ENCODE results near the gene ANXA2.
"Not testable (repeated sequence)": the region's sequence is repeated elsewhere in the genome, so short reads cannot be mapped to it uniquely, and the experiment has no call there.

Gene ANXA2

DNA sequence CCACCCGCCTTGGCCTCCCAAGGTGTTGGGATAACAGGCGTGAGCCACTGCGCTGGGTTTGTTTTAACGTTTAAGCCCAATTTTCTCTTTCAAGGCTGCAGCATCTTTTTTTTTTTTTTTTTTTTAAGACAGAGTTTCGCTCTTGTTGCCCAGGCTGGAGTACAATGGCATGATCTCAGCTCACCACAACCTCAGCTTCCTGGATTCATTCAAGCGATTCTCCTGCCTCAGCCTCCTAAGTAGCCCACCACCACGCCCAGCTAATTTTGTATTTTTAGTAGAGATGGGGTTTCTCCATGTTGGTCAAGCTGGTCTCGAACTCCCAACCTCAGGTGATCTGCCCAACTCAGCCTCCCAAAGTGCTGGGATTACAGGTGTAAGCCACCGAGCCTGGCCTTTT lies 12.6 kb upstream of the ANXA2 start:
- DNase-seq (ENCODE audit: low read depth, low spot score): not testable (repeated sequence)

DNA sequence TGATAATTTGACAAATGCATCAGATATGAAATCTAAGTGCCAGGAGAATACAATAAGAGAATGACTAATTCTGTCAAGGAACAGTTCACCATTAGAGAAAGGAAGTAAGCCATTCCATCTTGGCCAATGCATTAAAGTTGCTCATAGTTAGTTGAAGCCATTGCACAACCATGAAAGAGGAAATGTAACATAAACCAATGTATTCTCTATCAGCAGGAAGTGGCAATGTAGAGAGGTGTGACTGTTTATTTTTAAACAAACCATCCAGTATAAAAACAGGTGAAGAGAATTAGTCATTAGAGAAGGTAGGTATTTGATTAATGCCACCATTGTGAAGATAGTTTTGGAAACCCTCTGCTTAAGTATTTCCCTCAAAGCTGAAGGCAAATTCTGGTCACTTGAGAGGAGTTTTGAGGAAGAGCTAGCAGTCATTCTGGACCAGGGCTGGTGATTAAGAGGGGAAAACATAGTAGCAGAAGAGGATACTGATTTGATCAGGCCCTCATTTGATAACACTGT lies 10.7 kb upstream of the ANXA2 start:
- DNase-seq (ENCODE audit: low read depth, low spot score): no peak

DNA sequence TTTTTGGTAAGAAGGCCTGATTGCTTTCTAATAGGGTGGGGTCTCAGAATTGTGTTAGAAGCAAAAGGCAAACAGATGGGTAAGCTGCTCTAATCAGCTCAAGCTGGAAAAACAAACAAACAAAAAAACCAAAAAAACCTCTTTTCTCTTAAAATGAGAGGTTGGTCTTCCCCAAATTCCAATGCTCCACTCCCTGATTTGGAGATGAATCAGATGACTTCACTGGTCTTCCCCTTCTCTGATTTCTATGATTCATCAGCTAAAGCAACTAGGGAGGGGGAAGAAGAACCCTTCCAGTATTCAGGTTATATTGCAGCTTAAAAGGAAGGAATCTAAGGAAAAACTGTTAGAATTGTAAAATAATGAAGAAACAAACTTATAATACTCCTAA lies 9.6 kb upstream of the ANXA2 start:
- no peak for DNase-seq (ENCODE audit: low read depth, low spot score)

DNA sequence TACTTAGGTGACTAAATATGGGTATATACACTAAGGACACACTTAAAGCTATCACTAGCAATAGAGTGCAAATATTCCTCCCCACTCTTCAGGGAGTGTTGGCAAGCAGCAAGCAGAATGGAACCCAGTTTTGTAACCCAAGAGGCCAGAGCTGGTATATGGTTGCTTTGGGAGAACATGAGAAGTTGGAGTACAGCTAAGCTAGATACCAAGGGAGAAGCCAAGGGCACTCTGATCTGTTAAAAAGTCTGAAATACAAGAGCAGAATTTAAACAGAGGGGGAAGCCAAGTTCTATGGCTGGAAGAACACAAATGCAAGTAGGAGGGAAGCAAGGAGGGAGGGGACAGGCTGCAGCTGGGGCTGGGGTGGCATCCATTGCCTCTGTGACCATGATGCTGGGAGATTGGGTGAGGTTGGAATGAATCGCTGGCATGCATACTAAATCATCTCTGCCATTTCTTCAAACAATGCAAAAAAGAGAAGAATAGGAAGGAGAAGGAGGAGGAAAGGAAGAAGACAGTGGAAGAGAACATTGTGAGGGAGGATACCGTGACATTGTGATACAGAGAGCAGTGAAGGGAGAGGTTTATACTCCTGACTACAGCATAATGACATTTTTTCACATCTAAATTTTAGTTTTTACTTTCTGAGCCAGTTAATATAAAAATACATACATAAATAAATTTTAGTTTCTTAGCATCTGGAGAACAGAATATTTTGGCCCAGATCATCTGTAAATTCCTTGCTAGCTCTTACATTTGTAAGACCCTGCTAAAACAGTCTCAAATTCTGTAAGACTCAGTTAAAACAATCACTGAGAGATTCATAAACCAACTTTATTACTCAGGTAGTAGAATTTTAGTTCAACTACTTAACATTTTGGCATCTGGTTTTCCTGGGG lies 9.0 kb upstream of the ANXA2 start:
- no peak for DNase-seq (ENCODE audit: low read depth, low spot score)

DNA sequence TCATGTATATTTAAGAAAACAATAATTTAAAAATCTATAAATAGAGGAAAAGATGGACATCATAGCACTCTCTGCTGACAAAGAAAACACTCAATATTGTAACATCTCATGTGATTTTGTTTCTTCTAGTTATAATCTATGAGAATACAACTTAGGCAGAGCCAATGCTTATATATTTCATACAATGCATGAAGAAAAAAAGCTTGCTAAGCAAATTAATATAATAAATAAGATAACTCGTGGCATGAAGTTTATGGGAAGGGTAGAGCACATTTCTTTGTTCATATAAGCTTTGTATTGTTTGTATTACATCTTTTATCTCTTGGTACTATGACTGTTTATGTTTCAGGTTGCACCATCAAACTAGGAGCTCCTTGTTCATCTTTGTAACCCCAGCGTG lies 7.6 kb upstream of the ANXA2 start:
- no peak for DNase-seq (ENCODE audit: low read depth, low spot score)

DNA sequence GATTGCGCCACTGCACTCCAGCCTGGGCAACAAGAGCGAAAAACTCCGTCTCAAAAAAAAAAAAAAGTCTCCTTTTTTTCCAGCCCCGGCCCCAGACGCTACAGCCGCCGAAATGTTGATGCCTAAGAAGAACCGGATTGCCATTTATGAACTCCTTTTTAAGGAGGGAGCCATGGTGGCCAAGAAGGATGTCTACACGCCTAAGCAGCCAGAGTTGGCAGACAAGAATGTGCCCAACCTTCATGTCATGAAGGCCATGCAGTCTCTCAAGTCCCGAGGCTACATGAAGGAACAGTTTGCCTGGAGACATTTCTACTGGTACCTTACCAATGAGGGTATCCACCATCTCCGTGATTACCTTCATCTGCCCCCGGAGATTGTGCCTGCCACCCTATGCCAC lies 6.6 kb upstream of the ANXA2 start:
- DNase-seq (ENCODE audit: low read depth, low spot score): not testable (repeated sequence)

DNA sequence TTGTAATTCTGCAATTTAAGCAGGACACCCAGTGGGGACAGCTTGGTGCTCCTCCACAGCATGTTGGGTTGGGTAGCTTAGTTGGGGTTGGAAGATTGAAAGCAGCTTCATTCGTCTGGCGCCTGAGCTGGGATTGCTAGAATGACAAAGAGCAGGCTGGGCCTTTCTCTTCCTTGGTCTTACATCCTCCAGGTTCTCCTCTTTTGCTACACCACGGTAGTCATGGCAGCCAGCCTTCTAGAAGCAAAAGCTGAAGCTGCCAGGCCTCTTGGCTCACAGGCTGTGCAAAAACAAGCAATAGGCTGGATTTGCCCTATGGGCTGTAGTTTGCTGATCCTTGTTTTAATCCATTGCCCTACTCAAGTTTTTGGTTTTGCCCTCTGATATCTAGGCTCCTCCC lies 3.2 kb upstream of the ANXA2 start:
- DNase-seq (ENCODE audit: low read depth, low spot score): peak; percentile 48

DNA sequence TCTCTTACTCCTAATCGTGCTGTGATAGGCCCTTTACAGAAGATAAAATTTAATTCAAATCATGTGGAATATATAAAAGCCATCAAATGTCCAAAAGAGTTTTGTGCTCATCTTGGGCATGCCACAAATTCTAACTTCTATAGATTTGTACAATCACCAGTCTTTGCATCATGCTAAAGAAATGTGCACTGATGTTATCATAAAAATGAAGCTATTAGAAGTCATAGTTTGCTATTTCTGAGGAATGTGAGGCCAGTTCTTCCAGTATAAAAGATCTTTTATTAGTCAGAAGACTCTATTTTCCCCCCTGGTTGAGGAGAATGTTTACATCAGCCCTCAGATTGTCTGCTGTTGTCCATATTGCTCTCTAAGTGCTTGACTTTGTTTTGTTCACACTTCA lies 2.1 kb upstream of the ANXA2 start:
- DNase-seq (ENCODE audit: low read depth, low spot score): no peak

DNA sequence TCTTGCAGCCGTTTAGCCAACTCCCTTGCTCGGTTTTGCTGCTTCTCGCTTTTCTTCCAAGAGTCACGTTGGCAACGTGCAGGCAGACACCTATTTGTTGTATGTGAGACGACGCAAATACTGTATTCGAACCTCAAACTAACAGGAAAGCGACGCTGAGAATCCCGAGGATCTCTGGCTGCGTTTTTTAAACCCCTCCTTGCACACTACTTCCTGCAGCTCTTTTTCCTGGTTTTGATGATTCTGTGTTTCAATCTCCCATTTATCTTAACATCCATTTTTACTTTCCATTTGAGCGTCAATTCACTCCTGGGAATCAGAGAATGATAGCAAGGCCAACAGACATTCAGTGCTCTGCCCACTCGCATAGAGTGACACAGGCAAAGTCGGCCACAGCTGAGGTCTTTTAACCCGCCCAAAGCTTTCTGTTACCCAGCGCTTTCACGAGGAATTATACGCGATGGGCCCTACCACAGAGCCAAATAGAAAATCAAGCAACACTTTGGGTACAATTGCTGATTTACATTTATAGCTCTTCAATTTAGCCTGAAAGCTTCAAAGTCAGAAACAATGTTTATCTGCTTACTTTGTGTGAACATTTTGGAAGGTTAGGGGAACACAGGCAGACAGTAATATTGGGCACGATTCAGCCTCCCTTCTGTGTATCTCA lies 1.6 kb upstream of the ANXA2 start:
- no peak for DNase-seq (ENCODE audit: low read depth, low spot score)

DNA sequence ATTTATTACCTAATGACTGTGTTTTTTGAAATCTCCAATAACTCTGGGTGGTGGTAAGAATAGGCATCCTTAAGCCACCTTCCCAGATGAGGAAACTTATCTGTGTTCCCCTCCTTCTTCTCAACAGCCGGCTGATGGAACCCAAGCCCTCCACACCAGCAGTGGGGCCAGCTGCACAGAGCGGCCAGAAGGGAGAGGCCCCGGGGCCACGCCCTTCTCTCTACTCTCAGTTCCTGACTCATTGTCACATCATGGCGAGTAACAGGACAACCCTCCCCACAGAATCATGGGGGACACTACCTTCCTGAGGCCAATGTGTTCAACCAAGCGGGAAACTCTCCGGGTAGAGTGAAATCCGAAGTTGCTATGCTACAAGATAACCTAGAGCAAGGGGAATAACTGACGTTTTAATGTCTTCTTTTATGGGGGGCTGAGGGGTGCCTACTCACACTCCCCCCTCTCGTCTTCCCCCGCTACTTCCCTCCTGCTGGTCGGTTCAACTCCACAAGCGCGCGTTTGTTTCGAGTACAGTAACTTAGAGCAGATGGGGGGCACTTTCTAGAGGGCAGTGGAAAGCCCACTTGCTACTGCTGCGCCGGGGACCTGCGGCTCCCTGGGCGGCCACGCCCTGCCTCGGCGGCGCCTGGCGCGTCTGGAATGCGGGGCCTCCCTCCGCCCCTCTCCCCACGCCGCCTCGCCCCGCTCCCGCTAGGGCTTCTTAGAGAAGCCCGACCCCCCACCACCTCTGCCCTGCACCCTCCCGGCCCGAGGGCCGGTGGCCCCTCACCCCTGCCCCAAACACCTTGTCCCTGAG lies 621 bp downstream of the ANXA2 start:
- peak; percentile 76 for DNase-seq (ENCODE audit: low read depth, low spot score)

DNA sequence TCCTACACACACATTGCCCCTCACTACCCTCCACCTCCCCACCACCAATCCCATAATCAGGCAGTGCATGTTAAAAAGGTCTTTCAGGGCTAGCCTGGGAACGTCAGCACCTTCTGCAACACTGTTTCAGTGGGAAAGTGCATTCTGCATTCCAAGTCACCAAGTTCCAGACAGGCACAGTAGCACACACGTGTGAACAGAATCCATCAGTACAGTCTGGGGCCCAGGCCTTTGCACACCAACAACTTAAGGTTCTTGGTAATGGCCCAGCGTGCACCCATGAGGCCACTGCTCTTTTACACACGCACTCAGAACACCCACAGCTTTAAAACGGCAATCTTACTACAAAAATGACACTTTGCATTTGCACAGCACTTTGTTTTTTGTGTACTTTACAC lies 1.2 kb downstream of the ANXA2 start:
- DNase-seq (ENCODE audit: low read depth, low spot score): peak; percentile 59

DNA sequence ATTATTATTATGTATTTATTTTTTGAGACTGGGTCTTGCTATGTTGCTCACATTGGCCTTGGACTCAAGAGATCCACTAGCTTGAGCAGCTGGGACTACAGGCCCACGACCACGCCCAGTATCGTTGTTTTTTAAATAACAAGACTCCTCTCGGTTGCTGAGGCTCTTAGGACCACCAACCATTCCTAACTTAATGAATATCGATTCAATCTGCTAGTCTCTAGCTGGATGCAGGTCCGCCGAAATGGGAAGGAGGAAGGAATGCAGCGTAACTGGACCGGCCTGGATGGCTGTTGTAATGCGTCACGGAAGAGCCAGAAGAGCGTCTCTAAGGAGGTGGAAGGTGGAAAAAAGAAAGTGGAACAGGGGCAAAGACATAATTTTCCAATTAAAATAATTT lies 1.7 kb downstream of the ANXA2 start:
- peak; percentile 74 for DNase-seq (ENCODE audit: low read depth, low spot score)

DNA sequence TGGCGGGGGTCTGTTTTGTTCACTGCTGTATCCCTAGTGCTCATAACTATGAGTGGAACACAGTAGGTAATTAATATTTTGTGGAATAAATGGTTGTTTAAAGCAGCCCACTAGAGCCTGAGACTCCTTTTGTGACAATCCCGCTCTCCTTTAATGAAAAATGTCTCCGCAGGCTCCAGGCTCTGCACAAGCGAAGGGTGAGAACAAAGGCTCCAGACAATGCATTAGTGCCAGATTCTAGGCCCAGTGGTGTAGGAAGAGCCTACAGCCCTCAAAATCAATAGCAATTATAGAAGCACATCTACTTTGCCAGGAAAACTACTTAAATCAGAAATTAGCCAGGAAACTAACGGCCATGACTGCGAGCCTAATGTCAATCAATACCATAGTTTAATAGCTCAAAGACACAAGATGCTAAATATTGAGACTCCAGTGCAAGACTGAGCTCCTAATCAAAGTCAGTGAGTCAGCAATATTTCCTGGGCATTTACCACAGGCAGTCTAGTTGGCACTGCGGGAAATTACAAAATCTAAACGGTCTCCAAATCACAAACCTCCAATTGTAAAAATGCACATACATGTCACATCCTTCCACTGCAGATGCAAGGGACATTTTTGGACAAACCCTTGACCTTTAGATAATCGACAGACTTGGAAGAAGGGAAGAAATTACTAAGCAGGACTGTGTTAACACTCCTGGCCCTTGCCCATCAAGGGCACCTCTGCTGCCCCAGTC lies 2.3 kb downstream of the ANXA2 start:
- DNase-seq (ENCODE audit: low read depth, low spot score): no peak

DNA sequence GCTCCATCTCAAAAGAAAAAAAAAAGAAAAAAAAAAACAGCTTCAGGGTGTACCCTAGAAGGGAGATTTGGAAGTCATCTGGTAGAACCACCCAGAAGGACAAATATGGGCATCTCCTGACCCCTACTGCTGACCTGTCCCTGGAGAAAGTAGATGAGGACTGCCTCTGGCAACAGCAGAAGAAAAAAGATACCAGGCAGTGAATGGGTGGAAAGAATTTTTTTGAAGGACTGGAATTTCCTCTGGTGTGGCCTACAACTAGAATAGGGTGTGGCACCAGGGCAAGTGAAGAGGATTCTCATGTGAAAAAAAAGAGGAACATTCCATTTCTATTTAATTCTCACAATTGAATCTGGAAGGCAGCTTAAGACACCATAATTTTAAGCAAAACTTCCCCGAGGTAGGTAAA lies 3.1 kb downstream of the ANXA2 start:
- DNase-seq (ENCODE audit: low read depth, low spot score): peak; percentile 77

DNA sequence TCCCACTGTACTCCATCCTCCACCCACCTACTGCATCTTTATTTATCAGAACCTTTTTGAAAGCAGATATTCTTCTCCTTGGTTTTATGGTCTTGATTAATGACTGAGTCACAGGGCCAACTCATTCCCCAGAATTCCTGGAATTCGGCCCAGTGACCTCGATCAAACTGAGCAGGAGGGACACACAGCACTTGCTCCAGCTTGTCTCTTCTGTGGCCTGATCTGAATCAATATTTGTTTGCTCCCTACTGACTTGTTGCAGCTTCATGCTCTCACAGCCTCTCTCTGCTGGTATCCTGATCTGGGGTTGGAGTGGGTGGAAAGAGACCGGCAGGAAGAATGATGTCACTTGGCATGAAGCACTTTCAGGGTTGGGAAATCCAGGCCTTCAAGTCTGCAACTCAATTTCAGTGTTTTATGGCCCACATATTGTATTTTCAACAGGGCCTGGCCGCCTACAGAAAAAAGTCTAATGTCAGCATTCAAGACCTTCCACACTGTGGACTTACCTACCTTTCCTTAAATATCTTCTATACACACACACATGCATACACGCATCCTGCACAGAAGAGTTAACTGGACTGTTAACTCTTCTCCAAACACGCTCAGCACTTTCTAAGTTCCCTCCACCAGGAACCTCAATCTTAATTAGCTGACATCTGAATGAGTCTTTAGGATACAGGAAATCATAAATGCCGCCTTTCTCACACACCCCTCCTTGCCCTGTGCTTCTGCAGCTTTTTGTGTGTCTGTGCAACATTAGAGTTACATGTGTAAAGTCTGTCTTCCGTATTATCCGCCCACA lies 4.6 kb downstream of the ANXA2 start:
- DNase-seq (ENCODE audit: low read depth, low spot score): peak; percentile 51

DNA sequence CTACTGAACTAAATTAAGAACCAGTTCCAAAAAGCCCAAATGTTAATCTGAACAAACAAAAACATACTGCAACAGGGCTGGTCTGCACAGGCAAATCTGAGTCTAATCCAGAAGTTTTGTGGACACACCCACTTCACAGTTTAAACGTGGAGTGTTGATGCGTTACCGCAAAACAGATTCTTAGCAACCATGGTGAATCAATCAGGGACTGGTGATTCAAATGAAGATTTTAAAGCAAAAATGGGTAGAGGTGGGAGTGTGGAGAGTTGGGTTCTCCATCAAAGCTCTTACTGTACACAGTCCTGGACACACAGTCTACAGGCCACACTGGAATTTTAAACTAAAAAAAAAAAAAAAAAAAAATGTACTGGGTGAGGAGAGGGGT lies 5.2 kb downstream of the ANXA2 start:
- no peak for DNase-seq (ENCODE audit: low read depth, low spot score)

DNA sequence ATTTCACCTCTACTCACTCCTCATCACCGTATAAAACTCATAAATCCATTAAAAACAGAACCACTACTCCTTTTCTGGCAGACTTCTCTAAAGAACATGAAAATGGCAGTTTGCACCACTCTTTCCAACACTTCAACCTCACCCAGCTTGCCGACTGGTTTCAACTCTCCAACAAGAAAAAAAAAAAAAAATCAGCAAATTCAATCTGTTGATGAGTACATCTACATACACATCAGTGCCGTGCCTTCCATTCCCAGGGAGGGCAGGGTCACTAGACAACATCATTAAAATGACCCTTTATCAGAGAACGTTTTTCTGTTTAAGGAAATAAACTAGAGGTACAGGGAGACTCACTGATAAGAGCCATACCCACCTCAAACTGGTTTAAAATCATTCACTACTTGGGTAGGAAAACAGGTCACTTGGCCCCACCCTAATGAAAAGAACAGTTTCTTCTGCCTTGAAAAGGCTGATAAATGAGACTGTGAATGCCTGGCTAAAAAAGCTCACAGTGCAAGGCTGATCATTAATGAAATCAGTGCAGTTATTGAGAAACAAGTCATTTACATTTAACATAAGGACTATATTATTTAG lies 6.0 kb downstream of the ANXA2 start:
- no peak for DNase-seq (ENCODE audit: low read depth, low spot score)

DNA sequence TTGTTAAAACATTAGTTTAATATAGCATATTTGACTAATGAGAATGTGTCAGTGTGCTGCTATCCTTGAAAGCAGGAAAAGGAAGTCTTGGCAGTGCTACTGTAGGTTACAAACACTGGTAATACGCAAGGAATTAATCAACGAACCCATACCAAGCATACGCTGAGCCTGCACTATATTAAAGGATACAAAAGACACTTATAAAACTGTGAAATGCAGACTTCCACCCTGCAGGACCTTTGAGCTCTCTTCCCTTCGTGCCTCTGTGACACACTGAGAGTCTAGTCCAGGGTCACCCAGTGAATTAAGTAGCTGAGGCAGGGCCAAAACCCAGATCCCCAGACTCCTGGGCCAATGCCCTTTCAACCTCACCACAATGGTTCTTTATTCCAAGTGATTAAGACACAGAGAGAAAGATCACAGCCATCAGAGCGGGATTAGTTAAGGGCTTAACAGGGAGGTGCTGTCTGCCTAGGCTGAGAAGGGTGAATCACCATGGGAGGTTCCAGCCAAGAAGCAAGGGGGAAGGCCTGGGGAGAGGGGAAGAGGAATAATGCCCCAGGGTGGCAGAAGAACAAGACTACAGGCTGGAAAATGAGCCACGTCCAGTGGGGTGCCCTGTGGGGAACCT lies 6.8 kb downstream of the ANXA2 start:
- peak; percentile 85 for DNase-seq (ENCODE audit: low read depth, low spot score)

DNA sequence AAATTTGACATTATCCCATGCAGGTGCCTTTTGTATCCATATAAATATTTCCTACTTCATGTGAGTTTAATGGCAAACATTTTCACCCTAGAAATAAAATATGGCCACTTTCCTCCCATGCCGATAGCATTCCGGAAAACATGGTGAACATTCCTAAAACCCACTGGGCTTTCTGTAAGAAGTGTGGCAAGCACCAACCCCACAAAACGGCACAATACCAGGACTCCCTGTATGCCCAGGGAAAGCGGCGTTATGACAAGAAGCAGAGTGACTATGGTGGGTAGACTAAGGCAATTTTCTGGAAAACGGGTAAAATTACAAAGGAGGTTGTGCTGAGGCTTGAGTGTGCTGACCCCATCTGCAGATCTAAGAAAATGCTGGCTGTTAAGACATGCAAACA lies 7.6 kb downstream of the ANXA2 start:
- no peak for DNase-seq (ENCODE audit: low read depth, low spot score)

All from ELF-1 (cell line).